Measurements from ENCODE around the gene OR11L1. TPM values are rescaled to one million over a fixed set of nuclear protein-coding genes. Genes with fewer than 3 reads are reported as not detected.

The OR11L1 gene
- total RNA-seq, result not detected
- not detected for polyA plus RNA-seq

GRCh38 chr1:247841796-247842195 lies at the start of gene OR11L1:
OR11L1 (minus strand) TSS chr1:247841896; CDS start chr1:247841896, 0 bp downstream.
- no peaks in the 10 kb centered on the region for H3K27me3 ChIP-seq (ENCODE audit: insufficient read depth, low read length, poor library complexity, severe bottlenecking)
- H3K4me1 ChIP-seq (ENCODE audit: insufficient read depth, low read length), result no peaks in the 10 kb centered on the region
- H3K27ac Mint-ChIP-seq, result no peak within 1 kb of the TSS
- H3K36me3 ChIP-seq (ENCODE audit: insufficient read depth, low read length), result no peaks in the 10 kb centered on the region
- no peak for DNase-seq
- ChIA-PET POLR2A (no interaction called here), CTCF (no interaction called here)
- peaks cover 0 to 3% (median 0%) of the 10 kb centered on the region in 5 donors for H3K9me3 Mint-ChIP-seq
- H3K4me3 ChIP-seq (ENCODE audit: low read length), result no peak within 1 kb of the TSS
- no peaks in the 10 kb centered on the region for H3K9me3 ChIP-seq (ENCODE audit: low read length)
- no peak within 1 kb of the TSS for H3K4me3 Mint-ChIP-seq
- no peak within 1 kb of the TSS for H3K27ac ChIP-seq (ENCODE audit: low read depth, low read length)
- no peaks in the 10 kb centered on the region for H3K4me1 Mint-ChIP-seq
- no peaks in the 10 kb centered on the region for H3K27me3 Mint-ChIP-seq
- no peaks in the 10 kb centered on the region for H3K36me3 Mint-ChIP-seq

GRCh38 chr1:247884797-247885413 lies 43.2 kb upstream of the OR11L1 start:
- no peak overlapping the region for H3K4me3 ChIP-seq (ENCODE audit: low read length)
- H3K36me3 Mint-ChIP-seq, result no peaks in the 10 kb centered on the region
- H3K4me1 Mint-ChIP-seq, result no peaks in the 10 kb centered on the region
- ChIA-PET POLR2A (no interaction called here), CTCF (no interaction called here)
- no peak overlapping the region for H3K4me3 Mint-ChIP-seq
- H3K27ac Mint-ChIP-seq, result no peak overlapping the region
- H3K9me3 Mint-ChIP-seq, result peaks cover 0 to 2% (median 0%) of the 10 kb centered on the region in 5 donors
- H3K27ac ChIP-seq (ENCODE audit: low read depth, low read length), result no peak overlapping the region
- H3K36me3 ChIP-seq (ENCODE audit: insufficient read depth, low read length), result no peaks in the 10 kb centered on the region
- no peaks in the 10 kb centered on the region for H3K27me3 ChIP-seq (ENCODE audit: insufficient read depth, low read length, poor library complexity, severe bottlenecking)
- no peak for DNase-seq
- H3K4me1 ChIP-seq (ENCODE audit: insufficient read depth, low read length), result no peaks in the 10 kb centered on the region
- no peaks in the 10 kb centered on the region for H3K9me3 ChIP-seq (ENCODE audit: low read length)
- no peaks in the 10 kb centered on the region for H3K27me3 Mint-ChIP-seq

GRCh38 chr1:247883346-247883745 lies 41.6 kb upstream of the OR11L1 start:
- POLR2A ChIA-PET, result no interaction called here
- H3K27ac Mint-ChIP-seq, result no peak overlapping the region
- no peaks in the 10 kb centered on the region for H3K36me3 Mint-ChIP-seq
- Histone ChIP-seq H3K4me3 (ENCODE audit: low read length) (no peak overlapping the region), H3K4me1 (ENCODE audit: insufficient read depth, low read length) (no peaks in the 10 kb centered on the region), H3K9me3 (ENCODE audit: low read length) (no peaks in the 10 kb centered on the region), H3K27ac (ENCODE audit: low read depth, low read length) (no peak overlapping the region), H3K27me3 (ENCODE audit: insufficient read depth, low read length, poor library complexity, severe bottlenecking) (no peaks in the 10 kb centered on the region), H3K36me3 (ENCODE audit: insufficient read depth, low read length) (no peaks in the 10 kb centered on the region)
- H3K4me3 Mint-ChIP-seq, result no peak overlapping the region
- DNase-seq, result no peak
- CTCF ChIA-PET, result no interaction called here
- H3K9me3 Mint-ChIP-seq, result peaks cover 0 to 4% (median 0%) of the 10 kb centered on the region in 5 donors
- no peaks in the 10 kb centered on the region for H3K27me3 Mint-ChIP-seq
- H3K4me1 Mint-ChIP-seq, result no peaks in the 10 kb centered on the region

GRCh38 chr1:247865416-247865815 lies 23.7 kb upstream of the OR11L1 start:
- no peak overlapping the region for H3K27ac Mint-ChIP-seq
- no peaks in the 10 kb centered on the region for H3K4me1 Mint-ChIP-seq
- DNase-seq, result no peak
- Histone ChIP-seq H3K27ac (ENCODE audit: low read depth, low read length) (no peak overlapping the region), H3K4me1 (ENCODE audit: insufficient read depth, low read length) (no peaks in the 10 kb centered on the region), H3K9me3 (ENCODE audit: low read length) (no peaks in the 10 kb centered on the region), H3K27me3 (ENCODE audit: insufficient read depth, low read length, poor library complexity, severe bottlenecking) (no peaks in the 10 kb centered on the region), H3K4me3 (ENCODE audit: low read length) (no peak overlapping the region), H3K36me3 (ENCODE audit: insufficient read depth, low read length) (no peaks in the 10 kb centered on the region)
- peaks cover 0 to 4% (median 2%) of the 10 kb centered on the region in 5 donors for H3K9me3 Mint-ChIP-seq
- ChIA-PET POLR2A (no interaction called here), CTCF (no interaction called here)
- no peak overlapping the region for H3K4me3 Mint-ChIP-seq
- peaks cover 9 to 11% of the 10 kb centered on the region in 2 donors for H3K27me3 Mint-ChIP-seq
- no peaks in the 10 kb centered on the region for H3K36me3 Mint-ChIP-seq

GRCh38 chr1:247864644-247865043 lies 22.9 kb upstream of the OR11L1 start:
- CTCF ChIA-PET, result no interaction called here
- no peaks in the 10 kb centered on the region for H3K4me1 ChIP-seq (ENCODE audit: insufficient read depth, low read length)
- no peaks in the 10 kb centered on the region for H3K4me1 Mint-ChIP-seq
- H3K9me3 Mint-ChIP-seq, result peaks cover 0 to 3% (median 2%) of the 10 kb centered on the region in 5 donors
- H3K4me3 ChIP-seq (ENCODE audit: low read length), result no peak overlapping the region
- DNase-seq, result no peak
- no peaks in the 10 kb centered on the region for H3K36me3 Mint-ChIP-seq
- peaks cover 9 to 18% of the 10 kb centered on the region in 2 donors for H3K27me3 Mint-ChIP-seq
- no peaks in the 10 kb centered on the region for H3K27me3 ChIP-seq (ENCODE audit: insufficient read depth, low read length, poor library complexity, severe bottlenecking)
- no peak overlapping the region for H3K27ac Mint-ChIP-seq
- POLR2A ChIA-PET, result no interaction called here
- no peaks in the 10 kb centered on the region for H3K36me3 ChIP-seq (ENCODE audit: insufficient read depth, low read length)
- no peaks in the 10 kb centered on the region for H3K9me3 ChIP-seq (ENCODE audit: low read length)
- H3K27ac ChIP-seq (ENCODE audit: low read depth, low read length), result no peak overlapping the region
- H3K4me3 Mint-ChIP-seq, result no peak overlapping the region

- H3K27ac ChIP-seq (ENCODE audit: low read depth, low read length), result no peak overlapping the region
- CTCF ChIA-PET, result no interaction called here
- H3K9me3 Mint-ChIP-seq, result peaks cover 0 to 5% (median 3%) of the 10 kb centered on the region in 5 donors
Measured at GRCh38 chr1:247862756-247863155, 21.1 kb upstream of the OR11L1 start.

GRCh38 chr1:247857985-247858619 lies 16.4 kb upstream of the OR11L1 start:
- peaks cover 35 to 59% of the 10 kb centered on the region in 2 donors for H3K27me3 Mint-ChIP-seq
- POLR2A ChIA-PET, result no interaction called here

More at GRCh38 chr1:247862756-247863155, 21.1 kb upstream of the OR11L1 start:
- Histone ChIP-seq H3K4me3 (ENCODE audit: low read length) (no peak overlapping the region), H3K4me1 (ENCODE audit: insufficient read depth, low read length) (no peaks in the 10 kb centered on the region), H3K9me3 (ENCODE audit: low read length) (no peaks in the 10 kb centered on the region), H3K36me3 (ENCODE audit: insufficient read depth, low read length) (no peaks in the 10 kb centered on the region), H3K27me3 (ENCODE audit: insufficient read depth, low read length, poor library complexity, severe bottlenecking) (peaks cover 4% of the 10 kb centered on the region)
- no peak for DNase-seq
- Mint-ChIP-seq H3K27ac (no peak overlapping the region), H3K27me3 (peaks cover 22 to 35% of the 10 kb centered on the region in 2 donors), H3K36me3 (peaks cover 0 to 5% (median 0%) of the 10 kb centered on the region in 3 donors), H3K4me1 (peaks cover 5 to 7% (median 5%) of the 10 kb centered on the region in 3 donors), H3K4me3 (no peak overlapping the region)
- POLR2A ChIA-PET, result no interaction called here

GRCh38 chr1:247857069-247857984 lies 15.6 kb upstream of the OR11L1 start, which contains the start of gene TRIM58:
TRIM58 (plus strand) TSS chr1:247857187; CDS start chr1:247857247, 60 bp downstream.
- no peaks in the 10 kb centered on the region for H3K36me3 ChIP-seq (ENCODE audit: insufficient read depth, low read length)
- Mint-ChIP-seq H3K36me3 (peaks cover 0 to 5% (median 0%) of the 10 kb centered on the region in 3 donors), H3K4me3 (peak within 1 kb of the TSS; percentile 40 to 79 (median 54)), H3K27me3 (peaks cover 34 to 59% of the 10 kb centered on the region in 2 donors), H3K9me3 (peaks cover 0 to 6% (median 4%) of the 10 kb centered on the region in 5 donors), H3K27ac (no peak within 1 kb of the TSS), H3K4me1 (peaks cover 6 to 13% (median 9%) of the 10 kb centered on the region in 3 donors)
- H3K4me3 ChIP-seq (ENCODE audit: low read length), result peak within 1 kb of the TSS; percentile 49
- ChIA-PET CTCF (no interaction called here), POLR2A (no interaction called here)
- no peaks in the 10 kb centered on the region for H3K9me3 ChIP-seq (ENCODE audit: low read length)
- peak within 1 kb of the TSS; percentile 54 for H3K27ac ChIP-seq (ENCODE audit: low read depth, low read length)
- no peaks in the 10 kb centered on the region for H3K4me1 ChIP-seq (ENCODE audit: insufficient read depth, low read length)
- peaks cover 4% of the 10 kb centered on the region for H3K27me3 ChIP-seq (ENCODE audit: insufficient read depth, low read length, poor library complexity, severe bottlenecking)
- DNase-seq, result peak in 1 of 5 donors; percentile 8

More at GRCh38 chr1:247857985-247858619, 16.4 kb upstream of the OR11L1 start:
- DNase-seq, result no peak
- Histone ChIP-seq H3K27ac (ENCODE audit: low read depth, low read length) (peak overlapping the region; percentile 54), H3K36me3 (ENCODE audit: insufficient read depth, low read length) (no peaks in the 10 kb centered on the region), H3K4me1 (ENCODE audit: insufficient read depth, low read length) (no peaks in the 10 kb centered on the region), H3K4me3 (ENCODE audit: low read length) (peak overlapping the region; percentile 49), H3K9me3 (ENCODE audit: low read length) (no peaks in the 10 kb centered on the region), H3K27me3 (ENCODE audit: insufficient read depth, low read length, poor library complexity, severe bottlenecking) (peaks cover 4% of the 10 kb centered on the region)
- H3K27ac Mint-ChIP-seq, result no peak overlapping the region
- peaks cover 6 to 13% (median 9%) of the 10 kb centered on the region in 3 donors for H3K4me1 Mint-ChIP-seq
- H3K9me3 Mint-ChIP-seq, result peaks cover 0 to 6% (median 4%) of the 10 kb centered on the region in 5 donors
- H3K36me3 Mint-ChIP-seq, result peaks cover 0 to 5% (median 0%) of the 10 kb centered on the region in 3 donors
- CTCF ChIA-PET, result no interaction called here
- peak overlapping the region; percentile 38 to 79 (median 51) for H3K4me3 Mint-ChIP-seq

Measured in CD8-positive, alpha-beta memory T cell (primary cell).